GM21717 (cell line): ENCODE data around the gene XPR1.

Source experiments
- ATAC-seq: cut with Tn5 transposase; IDR thresholded peaks from one replicate; pipeline ENCODE4 v1.9.1; 2021; ENCODE audit warnings: mild to moderate bottlenecking, moderate library complexity; ENCODE audit not compliant: unreplicated experiment

Gene XPR1

GRCh38 chr1:180925471-180926051, 293.7 kb downstream of the XPR1 start:
- no peak for ATAC-seq

GRCh38 chr1:180926164-180926981, 294.6 kb downstream of the XPR1 start:
- no peak for ATAC-seq

GRCh38 chr1:180927348-180927747, 295.5 kb downstream of the XPR1 start:
- no peak for ATAC-seq

GRCh38 chr1:180927841-180928240, 296.0 kb downstream of the XPR1 start:
- ATAC-seq = no peak

- ATAC-seq = no peak
These were observed 296.8 kb downstream of the XPR1 start for GRCh38 chr1:180928331-180929230.

- no peak for ATAC-seq
These were observed 297.6 kb downstream of the XPR1 start for GRCh38 chr1:180929389-180929788.

- ATAC-seq = no peak
These were observed 298.9 kb downstream of the XPR1 start for GRCh38 chr1:180930687-180931086.

GRCh38 chr1:180931529-180931928, 299.7 kb downstream of the XPR1 start:
- ATAC-seq = no peak

GRCh38 chr1:180932378-180932777, 300.6 kb downstream of the XPR1 start:
- ATAC-seq = no peak

- ATAC-seq = no peak
These were observed 301.3 kb downstream of the XPR1 start for GRCh38 chr1:180933141-180933540.

GRCh38 chr1:180934563-180934962, 302.7 kb downstream of the XPR1 start:
- no peak for ATAC-seq

GRCh38 chr1:180935326-180936109, 303.7 kb downstream of the XPR1 start:
- ATAC-seq = no peak

GRCh38 chr1:180936110-180937011, 304.5 kb downstream of the XPR1 start:
- no peak for ATAC-seq

- ATAC-seq = no peak
These were observed 305.2 kb downstream of the XPR1 start for GRCh38 chr1:180937012-180937372.

GRCh38 chr1:180937624-180938225, 305.9 kb downstream of the XPR1 start:
- no peak for ATAC-seq

- ATAC-seq = no peak
These were observed 307.4 kb downstream of the XPR1 start for GRCh38 chr1:180939073-180939710.

- no peak for ATAC-seq
These were observed 307.9 kb downstream of the XPR1 start for GRCh38 chr1:180939711-180940103.
